ENCODE data around the gene LRRC37A. TPM values are rescaled to one million over a fixed set of nuclear protein-coding genes. Genes with fewer than 3 reads are reported as not detected.
A peak's percentile ranks its signal among the peaks of the same experiment; 100 is the strongest.
"Not testable (repeated sequence)": the region's sequence is repeated elsewhere in the genome, so short reads cannot be mapped to it uniquely, and the experiment has no call there.

LRRC37A gene
- total RNA-seq, 1 donor from 2014 or later = 11.5 TPM

- not testable (repeated sequence) for H3K27me3 Mint-ChIP-seq (ENCODE audit: unreplicated experiment); H3K27ac Mint-ChIP-seq (ENCODE audit: unreplicated experiment); H3K9me3 Mint-ChIP-seq (ENCODE audit: unreplicated experiment); DNase-seq; H3K36me3 Mint-ChIP-seq (ENCODE audit: unreplicated experiment); H3K4me3 Mint-ChIP-seq (ENCODE audit: unreplicated experiment); H3K4me1 Mint-ChIP-seq (ENCODE audit: low read depth, unreplicated experiment)
These were observed 46.3 kb downstream of the LRRC37A start for GRCh38 chr17:46341220-46341619.

- H3K27me3 Mint-ChIP-seq (ENCODE audit: unreplicated experiment); H3K4me3 Mint-ChIP-seq (ENCODE audit: unreplicated experiment); H3K4me1 Mint-ChIP-seq (ENCODE audit: low read depth, unreplicated experiment); DNase-seq; H3K27ac Mint-ChIP-seq (ENCODE audit: unreplicated experiment); H3K36me3 Mint-ChIP-seq (ENCODE audit: unreplicated experiment); H3K9me3 Mint-ChIP-seq (ENCODE audit: unreplicated experiment): not testable (repeated sequence)
These were observed 47.2 kb downstream of the LRRC37A start for GRCh38 chr17:46342131-46342530.

DNA sequence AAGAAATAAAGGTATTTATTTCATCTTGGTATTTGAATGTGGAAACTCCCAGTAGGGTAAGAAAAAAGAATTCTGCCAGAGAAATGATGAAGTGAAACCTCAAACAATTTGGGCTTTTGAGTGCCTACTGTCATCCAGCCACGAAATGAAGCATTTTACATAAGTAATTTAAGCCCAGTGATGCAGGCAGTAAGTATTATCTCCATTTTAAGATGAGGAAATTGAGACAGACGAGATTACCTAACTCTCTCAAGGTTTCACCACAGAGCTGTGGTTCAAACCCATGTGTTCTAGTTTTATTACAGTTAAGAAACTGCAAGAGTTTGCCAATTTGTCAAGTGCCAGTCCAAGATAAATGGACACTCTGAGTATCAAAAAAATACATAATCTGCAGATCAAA is 53.4 kb downstream of the LRRC37A start:
- not testable (repeated sequence) for DNase-seq; H3K27me3 Mint-ChIP-seq (ENCODE audit: unreplicated experiment); H3K4me1 Mint-ChIP-seq (ENCODE audit: low read depth, unreplicated experiment); H3K4me3 Mint-ChIP-seq (ENCODE audit: unreplicated experiment); H3K9me3 Mint-ChIP-seq (ENCODE audit: unreplicated experiment); H3K36me3 Mint-ChIP-seq (ENCODE audit: unreplicated experiment); H3K27ac Mint-ChIP-seq (ENCODE audit: unreplicated experiment)

GRCh38 chr17:46349060-46349459 is 54.1 kb downstream of the LRRC37A start:
- DNase-seq; H3K4me3 Mint-ChIP-seq (ENCODE audit: unreplicated experiment); H3K27me3 Mint-ChIP-seq (ENCODE audit: unreplicated experiment); H3K36me3 Mint-ChIP-seq (ENCODE audit: unreplicated experiment); H3K9me3 Mint-ChIP-seq (ENCODE audit: unreplicated experiment); H3K4me1 Mint-ChIP-seq (ENCODE audit: low read depth, unreplicated experiment); H3K27ac Mint-ChIP-seq (ENCODE audit: unreplicated experiment): not testable (repeated sequence)

DNA sequence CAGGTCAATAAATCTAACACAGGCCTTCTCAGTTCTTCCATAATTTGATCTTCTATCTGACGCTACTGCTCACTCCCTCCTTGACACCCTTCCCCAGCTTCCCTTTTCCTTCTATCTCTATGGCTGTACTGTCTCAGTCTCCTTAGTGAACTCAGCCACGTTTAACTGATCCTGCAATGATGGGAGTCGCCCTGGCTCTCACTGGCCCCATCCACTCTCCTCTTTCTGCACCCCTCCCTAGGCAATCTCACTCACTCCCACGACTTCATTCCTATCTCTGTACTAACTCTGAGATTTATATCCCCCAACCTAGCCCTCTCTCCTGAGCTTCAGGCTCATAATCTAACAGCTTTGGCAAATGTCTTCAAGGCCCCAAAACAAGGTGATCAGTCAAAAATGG is 58.9 kb downstream of the LRRC37A start:
- not testable (repeated sequence) for H3K27ac Mint-ChIP-seq (ENCODE audit: unreplicated experiment); H3K36me3 Mint-ChIP-seq (ENCODE audit: unreplicated experiment); DNase-seq; H3K4me1 Mint-ChIP-seq (ENCODE audit: low read depth, unreplicated experiment); H3K4me3 Mint-ChIP-seq (ENCODE audit: unreplicated experiment); H3K9me3 Mint-ChIP-seq (ENCODE audit: unreplicated experiment); H3K27me3 Mint-ChIP-seq (ENCODE audit: unreplicated experiment)

GRCh38 chr17:46361145-46361735 is 66.3 kb downstream of the LRRC37A start:
- not testable (repeated sequence) for H3K4me3 Mint-ChIP-seq (ENCODE audit: unreplicated experiment)

GRCh38 chr17:46361755-46362154 is 66.8 kb downstream of the LRRC37A start, which contains the start of gene ARL17B:
Gene ARL17B, minus strand, starts transcription at chr17:46361766. Its CDS starts 3,369 bp downstream, at chr17:46358397.
- not testable (repeated sequence) for H3K9me3 Mint-ChIP-seq (ENCODE audit: unreplicated experiment); H3K27ac Mint-ChIP-seq (ENCODE audit: unreplicated experiment); H3K27me3 Mint-ChIP-seq (ENCODE audit: unreplicated experiment); H3K4me1 Mint-ChIP-seq (ENCODE audit: low read depth, unreplicated experiment); H3K4me3 Mint-ChIP-seq (ENCODE audit: unreplicated experiment); H3K36me3 Mint-ChIP-seq (ENCODE audit: unreplicated experiment)
- peak; percentile 83 for DNase-seq

More at GRCh38 chr17:46361145-46361735, 66.3 kb downstream of the LRRC37A start:
- not testable (repeated sequence) for H3K9me3 Mint-ChIP-seq (ENCODE audit: unreplicated experiment); DNase-seq; H3K27me3 Mint-ChIP-seq (ENCODE audit: unreplicated experiment); H3K4me1 Mint-ChIP-seq (ENCODE audit: low read depth, unreplicated experiment); H3K36me3 Mint-ChIP-seq (ENCODE audit: unreplicated experiment); H3K27ac Mint-ChIP-seq (ENCODE audit: unreplicated experiment)

DNA sequence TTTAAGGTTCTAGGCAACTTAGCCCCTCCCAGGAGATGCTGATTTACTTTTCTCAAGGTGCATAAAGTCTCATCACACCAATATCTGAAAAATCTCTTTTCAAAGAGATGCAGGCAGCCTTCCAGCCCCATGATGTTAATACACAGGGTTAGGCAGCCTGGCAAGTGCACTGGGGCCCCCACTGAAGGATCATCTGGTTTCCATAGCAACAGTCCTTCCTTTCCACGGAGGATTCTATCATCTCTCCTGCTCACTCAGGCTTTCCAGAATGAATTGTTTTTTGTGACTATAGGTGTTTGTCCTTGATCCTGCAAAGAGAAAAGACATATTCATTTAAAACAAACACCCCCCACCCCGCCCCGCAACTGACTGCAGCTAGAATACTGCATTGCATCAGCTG is 72.6 kb downstream of the LRRC37A start:
- H3K4me3 Mint-ChIP-seq (ENCODE audit: unreplicated experiment); H3K36me3 Mint-ChIP-seq (ENCODE audit: unreplicated experiment); H3K27me3 Mint-ChIP-seq (ENCODE audit: unreplicated experiment); H3K4me1 Mint-ChIP-seq (ENCODE audit: low read depth, unreplicated experiment); DNase-seq; H3K27ac Mint-ChIP-seq (ENCODE audit: unreplicated experiment); H3K9me3 Mint-ChIP-seq (ENCODE audit: unreplicated experiment): not testable (repeated sequence)

GRCh38 chr17:46372236-46373229 is 77.6 kb downstream of the LRRC37A start:
- not testable (repeated sequence) for H3K36me3 Mint-ChIP-seq (ENCODE audit: unreplicated experiment); H3K4me3 Mint-ChIP-seq (ENCODE audit: unreplicated experiment); H3K9me3 Mint-ChIP-seq (ENCODE audit: unreplicated experiment); H3K27ac Mint-ChIP-seq (ENCODE audit: unreplicated experiment); H3K4me1 Mint-ChIP-seq (ENCODE audit: low read depth, unreplicated experiment); H3K27me3 Mint-ChIP-seq (ENCODE audit: unreplicated experiment); DNase-seq

GRCh38 chr17:46373418-46373817 is 78.5 kb downstream of the LRRC37A start:
- H3K27me3 Mint-ChIP-seq (ENCODE audit: unreplicated experiment); DNase-seq; H3K36me3 Mint-ChIP-seq (ENCODE audit: unreplicated experiment); H3K9me3 Mint-ChIP-seq (ENCODE audit: unreplicated experiment); H3K27ac Mint-ChIP-seq (ENCODE audit: unreplicated experiment); H3K4me1 Mint-ChIP-seq (ENCODE audit: low read depth, unreplicated experiment); H3K4me3 Mint-ChIP-seq (ENCODE audit: unreplicated experiment): not testable (repeated sequence)

GRCh38 chr17:46383118-46383517 is 88.2 kb downstream of the LRRC37A start:
- H3K27ac Mint-ChIP-seq (ENCODE audit: unreplicated experiment); H3K36me3 Mint-ChIP-seq (ENCODE audit: unreplicated experiment); DNase-seq; H3K27me3 Mint-ChIP-seq (ENCODE audit: unreplicated experiment); H3K4me3 Mint-ChIP-seq (ENCODE audit: unreplicated experiment); H3K4me1 Mint-ChIP-seq (ENCODE audit: low read depth, unreplicated experiment); H3K9me3 Mint-ChIP-seq (ENCODE audit: unreplicated experiment): not testable (repeated sequence)

GRCh38 chr17:46385491-46385890 is 90.6 kb downstream of the LRRC37A start:
- not testable (repeated sequence) for H3K27ac Mint-ChIP-seq (ENCODE audit: unreplicated experiment); DNase-seq; H3K9me3 Mint-ChIP-seq (ENCODE audit: unreplicated experiment); H3K4me3 Mint-ChIP-seq (ENCODE audit: unreplicated experiment); H3K4me1 Mint-ChIP-seq (ENCODE audit: low read depth, unreplicated experiment); H3K27me3 Mint-ChIP-seq (ENCODE audit: unreplicated experiment); H3K36me3 Mint-ChIP-seq (ENCODE audit: unreplicated experiment)

Measured in glutamatergic neuron (in vitro differentiated cells).